Stomach (tissue), 4 donors: Measurements from ENCODE around the gene CPHXL2.

ENCODE experiments used
- EP300 ChIP-seq: sonication (generic); formaldehyde crosslinking; IDR thresholded peaks from one replicate; pipeline ENCODE4 v1.6.1; 2017; ENCODE audit warnings: antibody characterized with exemption
- TF ChIP-seq, protein P1 (sequence below), 7 experiments: fragments of 450-650 bp in 4 of 7; fragments of 200-600 bp in 3 of 7; sonication (generic) in 3 of 7; IDR thresholded peaks; one replicate each; pipeline ENCODE4 v1.5.1; 2016 to 2019; ENCODE audit warnings: antibody characterized with exemption in 7 of 7, control low read depth in 2 of 7, mild to moderate bottlenecking in 1 of 7

- TF ChIP-seq, protein P1, sequence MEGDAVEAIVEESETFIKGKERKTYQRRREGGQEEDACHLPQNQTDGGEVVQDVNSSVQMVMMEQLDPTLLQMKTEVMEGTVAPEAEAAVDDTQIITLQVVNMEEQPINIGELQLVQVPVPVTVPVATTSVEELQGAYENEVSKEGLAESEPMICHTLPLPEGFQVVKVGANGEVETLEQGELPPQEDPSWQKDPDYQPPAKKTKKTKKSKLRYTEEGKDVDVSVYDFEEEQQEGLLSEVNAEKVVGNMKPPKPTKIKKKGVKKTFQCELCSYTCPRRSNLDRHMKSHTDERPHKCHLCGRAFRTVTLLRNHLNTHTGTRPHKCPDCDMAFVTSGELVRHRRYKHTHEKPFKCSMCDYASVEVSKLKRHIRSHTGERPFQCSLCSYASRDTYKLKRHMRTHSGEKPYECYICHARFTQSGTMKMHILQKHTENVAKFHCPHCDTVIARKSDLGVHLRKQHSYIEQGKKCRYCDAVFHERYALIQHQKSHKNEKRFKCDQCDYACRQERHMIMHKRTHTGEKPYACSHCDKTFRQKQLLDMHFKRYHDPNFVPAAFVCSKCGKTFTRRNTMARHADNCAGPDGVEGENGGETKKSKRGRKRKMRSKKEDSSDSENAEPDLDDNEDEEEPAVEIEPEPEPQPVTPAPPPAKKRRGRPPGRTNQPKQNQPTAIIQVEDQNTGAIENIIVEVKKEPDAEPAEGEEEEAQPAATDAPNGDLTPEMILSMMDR (IDR thresholded peaks at IDR 0.05) = no peak
- no peak for TF ChIP-seq EP300
Observed at GRCh38 chr16:75697571-75697970, 20.8 kb upstream of the CPHXL2 start.
